Stimulated activated CD4-positive, alpha-beta T cell treated with anti-CD3 and anti-CD28 coated beads, Interleukin-12 subunit alpha, Interleukin-12 subunit beta, amount 100 ng/mL, for 48 hours (primary cell): ENCODE results near the gene TAS1R3.
"Not testable (repeated sequence)": the region's sequence is repeated elsewhere in the genome, so short reads cannot be mapped to it uniquely, and the experiment has no call there.

Source experiments
- DNase-seq, 3 donors: peaks; one replicate each; pipeline ENCODE4 v3.0.0-alpha.2; 2020; ENCODE audit warnings: low read depth in 2 of 3, low spot score in 1 of 3

TAS1R3 gene

GRCh38 chr1:1307923-1308755 is 22.9 kb upstream of the TAS1R3 start, which contains the start of the genes ACAP3 and PUSL1:
Gene ACAP3 (minus strand): TSS chr1:1307930. CDS start chr1:1307815, 115 bp downstream.
Gene PUSL1 (plus strand): TSS chr1:1308597. CDS start chr1:1308644, 47 bp downstream.
- DNase-seq: peak; percentile 74 to 85 (median 85)

- DNase-seq: no peak
Observed at GRCh38 chr1:1308756-1309250, 22.3 kb upstream of the TAS1R3 start.

- peak in 1 of 3 donors; percentile 19 for DNase-seq
Observed at GRCh38 chr1:1309251-1310108, 21.6 kb upstream of the TAS1R3 start.

- DNase-seq: no peak
Observed at GRCh38 chr1:1310109-1310385, 21.0 kb upstream of the TAS1R3 start.

GRCh38 chr1:1310476-1311053 is 20.5 kb upstream of the TAS1R3 start:
- no peak for DNase-seq

GRCh38 chr1:1311107-1312104 is 19.7 kb upstream of the TAS1R3 start:
- DNase-seq: no peak

- DNase-seq: no peak
Observed at GRCh38 chr1:1312450-1313314, 18.4 kb upstream of the TAS1R3 start.

GRCh38 chr1:1313500-1314236 is 17.4 kb upstream of the TAS1R3 start:
- DNase-seq: no peak

GRCh38 chr1:1314237-1314586 is 16.9 kb upstream of the TAS1R3 start:
- DNase-seq: no peak

GRCh38 chr1:1314678-1315335 is 16.3 kb upstream of the TAS1R3 start:
- DNase-seq: no peak

- DNase-seq: no peak
Observed at GRCh38 chr1:1315435-1315954, 15.6 kb upstream of the TAS1R3 start.

- not testable (repeated sequence) for DNase-seq
Observed at GRCh38 chr1:1316199-1316598, 14.9 kb upstream of the TAS1R3 start.

GRCh38 chr1:1317420-1317819 is 13.7 kb upstream of the TAS1R3 start:
- no peak for DNase-seq

- no peak for DNase-seq
Observed at GRCh38 chr1:1318131-1318652, 12.9 kb upstream of the TAS1R3 start.

- no peak for DNase-seq
Observed at GRCh38 chr1:1318777-1319645, 12.1 kb upstream of the TAS1R3 start.

- DNase-seq: no peak
Observed at GRCh38 chr1:1319646-1319941, 11.5 kb upstream of the TAS1R3 start.
